OCI-LY7 (cell line): ENCODE measurements around the gene ZXDC. TPM values are rescaled to one million over a fixed set of nuclear protein-coding genes. Genes with fewer than 3 reads are reported as not detected.

Source experiments
- BruUV-seq: library from RNA; stranded (reverse); fragments of 400-500 nt; replicated peaks from 2 replicates; lab custom pipeline; 2021; lab: Mats Ljungman, UMichigan
- CTCF ChIA-PET: fragments of 300-600 bp; sonication (Branson Sonifier 250); formaldehyde crosslinking; loops from one replicate; lab custom pipeline; 2022; ENCODE audit warnings: antibody characterized with exemption; ENCODE audit not compliant: unreplicated experiment; lab: Charles Lee
- POLR2A ChIA-PET: fragments of 300-600 bp; sonication (Branson Sonifier 250); formaldehyde crosslinking; loops from one replicate; lab custom pipeline; 2022; ENCODE audit warnings: antibody characterized with exemption; lab: Charles Lee
- DNase-seq: peaks from one replicate; pipeline ENCODE4 v3.0.0-alpha.2; 2015; ENCODE audit warnings: low spot score
- H2AFZ ChIP-seq: fragments of 200-600 bp; sonication (generic), shearing (Covaris generic); 2 replicates; pipeline ENCODE4 v1.6.1; 2014; ENCODE audit warnings: mild to moderate bottlenecking, antibody characterized with exemption, low read length, moderate library complexity
- H3K27ac ChIP-seq: fragments of 200-600 bp; sonication (generic); 2 replicates; pipeline ENCODE4 v1.5.1; 2014; ENCODE audit warnings: mixed run types, low read depth, mild to moderate bottlenecking, moderate library complexity, low read length, inconsistent platforms; ENCODE audit not compliant: poor library complexity, severe bottlenecking
- H3K36me3 ChIP-seq: fragments of 200-600 bp; sonication (generic); 2 replicates; pipeline ENCODE4 v1.6.1; 2014; ENCODE audit warnings: mild to moderate bottlenecking, antibody characterized with exemption, low read length, moderate library complexity, mixed read lengths; ENCODE audit not compliant: insufficient read depth
- H3K4me1 ChIP-seq: fragments of 200-600 bp; sonication (generic); 2 replicates; pipeline ENCODE4 v1.5.1; 2014; ENCODE audit warnings: mild to moderate bottlenecking, low read length; ENCODE audit not compliant: insufficient read depth, poor library complexity, severe bottlenecking
- H3K4me2 ChIP-seq: fragments of 200-600 bp; sonication (generic); 2 replicates; pipeline ENCODE4 v1.6.1; 2014; ENCODE audit warnings: mild to moderate bottlenecking, low read length
- H3K4me3 ChIP-seq: fragments of 200-600 bp; sonication (generic); 2 replicates; pipeline ENCODE4 v1.5.1; 2014; ENCODE audit warnings: mild to moderate bottlenecking, low read depth, low read length; ENCODE audit not compliant: poor library complexity, severe bottlenecking
- H3K79me2 ChIP-seq: fragments of 200-600 bp; sonication (generic); 2 replicates; pipeline ENCODE4 v1.6.1; 2016; ENCODE audit warnings: low read depth, mild to moderate bottlenecking, low read length, moderate library complexity, mixed read lengths; ENCODE audit not compliant: insufficient read depth
- H3K9me2 ChIP-seq: fragments of 200-600 bp; sonication (generic); 2 replicates; pipeline ENCODE4 v1.6.1; 2016; ENCODE audit warnings: mild to moderate bottlenecking, low read length, mixed read lengths; ENCODE audit not compliant: insufficient read depth
- H3K9me3 ChIP-seq: fragments of 200-600 bp; sonication (generic); 2 replicates; pipeline ENCODE4 v1.6.1; 2014; ENCODE audit warnings: mild to moderate bottlenecking, mixed run types, low read length, mixed read lengths
- H4K20me1 ChIP-seq: fragments of 200-600 bp; sonication (generic); 2 replicates; pipeline ENCODE4 v1.6.1; 2014; ENCODE audit warnings: mild to moderate bottlenecking, antibody characterized with exemption, low read length, moderate library complexity, mixed read lengths; ENCODE audit not compliant: insufficient read depth
- CTCF ChIP-seq: fragments of 200-600 bp; sonication (generic); conservative IDR thresholded peaks from 2 replicates; pipeline ENCODE4 v1.5.1; 2014; ENCODE audit warnings: mild to moderate bottlenecking, antibody characterized with exemption, low read length, moderate library complexity, mixed read lengths
- EZH2phosphoT487 ChIP-seq: fragments of 200-600 bp; sonication (generic); IDR thresholded peaks from 2 replicates; pipeline ENCODE4 v1.6.1; 2018; ENCODE audit warnings: low read depth, borderline replicate concordance, mild to moderate bottlenecking, mixed run types, antibody characterized with exemption, low read length, moderate library complexity, mixed read lengths
- intact Hi-C: fragments of 100-400 bp; cut with micrococcal nuclease; formaldehyde crosslinking; loops from one replicate; pipeline ENCODE4 v1.10.0; 2022; ENCODE audit not compliant: unreplicated experiment
- total RNA-seq, 2 experiments: library from RNA; depleted of rRNA in 1 of 2; stranded (reverse); fragments of >200 nt in 1 of 2; shearing (Covaris generic) in 1 of 2; gene quantifications; 2 replicates each; pipeline ENCODE4 v1.2.3, GENCODE V29; 2014 to 2022

ZXDC gene
- total RNA-seq, 2 experiments from 2014 or later: 32.2 to 34.9 TPM

GRCh38 chr3:126391631-126392030 lies 84.1 kb downstream of the ZXDC start:
- no peaks in the 10 kb centered on the region for H3K9me2 ChIP-seq
- no peaks in the 10 kb centered on the region for H4K20me1 ChIP-seq
- DNase-seq: no peak
- POLR2A ChIA-PET: interaction anchor here (1.1 kb wide), 1 partner anchor 10 kb away, joined by 3 read pairs; no protein-coding TSS in a partner anchor
- no peak overlapping the region for H3K27ac ChIP-seq
- H3K4me3 ChIP-seq: no peak overlapping the region
- no peaks in the 10 kb centered on the region for H3K79me2 ChIP-seq
- CTCF ChIA-PET: interaction anchor here (1.0 kb wide), 1 partner anchor 145 kb away, joined by 3 read pairs; no protein-coding TSS in a partner anchor
- no TSS peak for BruUV-seq
- H3K36me3 ChIP-seq: no peaks in the 10 kb centered on the region
- H2AFZ ChIP-seq: no peak overlapping the region
- intact Hi-C loops: no loop called here
- TF ChIP-seq CTCF (no peak), EZH2phosphoT487 (no peak)
- H3K9me3 ChIP-seq: no peaks in the 10 kb centered on the region
- peaks cover 8% of the 10 kb centered on the region for H3K4me1 ChIP-seq
- no peak overlapping the region for H3K4me2 ChIP-seq

GRCh38 chr3:126390751-126391150 lies 84.9 kb downstream of the ZXDC start:
- no peak for DNase-seq
- intact Hi-C loops: no loop called here
- Histone ChIP-seq H3K9me3 (no peaks in the 10 kb centered on the region), H2AFZ (no peak overlapping the region), H3K79me2 (no peaks in the 10 kb centered on the region), H3K9me2 (no peaks in the 10 kb centered on the region), H3K4me3 (no peak overlapping the region), H3K27ac (no peak overlapping the region), H3K4me1 (peaks cover 14% of the 10 kb centered on the region), H4K20me1 (no peaks in the 10 kb centered on the region), H3K4me2 (no peak overlapping the region), H3K36me3 (no peaks in the 10 kb centered on the region)
- ChIA-PET CTCF (no interaction called here), POLR2A (no interaction called here)
- no TSS peak for BruUV-seq
- TF ChIP-seq EZH2phosphoT487: no peak

- Histone ChIP-seq H3K36me3 (no peaks in the 10 kb centered on the region), H3K4me1 (peaks cover 14% of the 10 kb centered on the region), H3K4me3 (no peak overlapping the region), H3K9me3 (no peaks in the 10 kb centered on the region), H3K27ac (no peak overlapping the region), H3K4me2 (no peak overlapping the region), H3K79me2 (no peaks in the 10 kb centered on the region), H3K9me2 (no peaks in the 10 kb centered on the region), H4K20me1 (no peaks in the 10 kb centered on the region), H2AFZ (no peak overlapping the region)
- intact Hi-C loops: no loop called here
- no peak for DNase-seq
- CTCF ChIA-PET: interaction anchor here (0.7 to 0.8 kb wide), 2 partner anchors 32 to 129 kb away, joined by 3 to 5 read pairs; no protein-coding TSS in a partner anchor
- TF ChIP-seq EZH2phosphoT487 (no peak), CTCF (no peak)
- POLR2A ChIA-PET: no interaction called here
- BruUV-seq: no TSS peak
These were observed 85.5 kb downstream of the ZXDC start for GRCh38 chr3:126390201-126390600.
